Activated CD8-positive, alpha-beta memory T cell treated with anti-CD3 and anti-CD28 coated beads for 48 hours (primary cell): ENCODE measurements around the gene ELOVL6.
"Not testable (repeated sequence)": the region's sequence is repeated elsewhere in the genome, so short reads cannot be mapped to it uniquely, and the experiment has no call there.

Source experiments
- DNase-seq, 3 experiments: peaks; one replicate each; pipeline ENCODE4 v3.0.0-alpha.2; 2020; ENCODE audit warnings: low read depth in 2 of 3, low spot score in 2 of 3

Gene ELOVL6

DNA sequence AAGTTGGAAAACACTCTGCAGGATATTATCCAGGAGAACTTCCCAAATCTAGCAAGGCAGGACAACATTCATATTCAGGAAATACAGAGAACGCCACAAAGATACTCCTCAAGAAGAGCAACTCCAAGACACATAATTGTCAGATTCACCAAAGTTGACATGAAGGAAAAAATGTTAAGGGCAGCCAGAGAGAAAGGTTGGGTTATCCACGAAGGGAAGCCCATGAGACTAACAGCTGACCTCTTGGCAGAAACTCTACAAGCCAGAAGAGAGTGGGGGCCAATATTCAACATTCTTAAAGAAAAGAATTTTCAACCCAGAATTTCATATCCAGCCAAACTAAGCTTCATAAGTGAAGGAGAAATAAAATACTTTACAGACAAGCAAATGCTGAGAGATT lies 120.3 kb downstream of the ELOVL6 start:
- DNase-seq = not testable (repeated sequence)

DNA sequence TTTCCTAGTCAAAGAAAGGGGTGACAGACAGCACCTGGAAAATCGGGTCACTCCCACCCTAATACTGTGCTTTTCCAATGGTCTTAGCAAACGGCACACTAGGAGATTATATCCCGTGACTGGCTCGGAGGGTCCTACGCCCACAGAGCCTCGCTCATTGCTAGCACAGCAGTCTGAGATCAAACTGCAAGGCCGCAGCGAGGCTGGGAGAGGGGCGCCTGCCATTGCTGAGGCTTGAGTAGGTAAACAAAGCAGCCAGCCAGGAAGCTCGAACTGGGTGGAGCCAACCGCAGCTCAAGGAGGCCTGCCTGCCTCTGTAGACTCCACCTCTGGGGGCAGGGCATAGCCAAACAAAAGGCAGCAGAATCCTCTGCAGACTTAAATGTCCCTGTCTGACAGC lies 121.6 kb downstream of the ELOVL6 start:
- DNase-seq = not testable (repeated sequence)

DNA sequence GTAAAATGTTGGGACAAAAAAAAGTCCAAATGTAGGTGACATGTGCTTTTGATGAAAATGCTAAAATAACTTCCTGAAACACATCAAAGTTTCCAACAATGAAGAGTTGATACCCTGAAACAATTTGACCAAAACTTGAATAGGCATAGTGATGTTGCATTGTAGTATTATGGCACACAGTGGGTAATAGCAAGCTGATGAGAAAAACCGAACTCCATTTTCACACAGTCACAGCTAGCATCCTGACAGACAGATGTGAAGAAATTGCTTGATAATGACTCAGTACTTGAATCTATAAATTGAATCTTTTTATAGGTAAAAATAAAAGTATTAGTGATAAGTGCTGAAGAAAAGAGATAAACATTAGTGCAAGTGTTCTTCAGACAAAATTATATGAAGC lies 122.5 kb downstream of the ELOVL6 start:
- DNase-seq = no peak

DNA sequence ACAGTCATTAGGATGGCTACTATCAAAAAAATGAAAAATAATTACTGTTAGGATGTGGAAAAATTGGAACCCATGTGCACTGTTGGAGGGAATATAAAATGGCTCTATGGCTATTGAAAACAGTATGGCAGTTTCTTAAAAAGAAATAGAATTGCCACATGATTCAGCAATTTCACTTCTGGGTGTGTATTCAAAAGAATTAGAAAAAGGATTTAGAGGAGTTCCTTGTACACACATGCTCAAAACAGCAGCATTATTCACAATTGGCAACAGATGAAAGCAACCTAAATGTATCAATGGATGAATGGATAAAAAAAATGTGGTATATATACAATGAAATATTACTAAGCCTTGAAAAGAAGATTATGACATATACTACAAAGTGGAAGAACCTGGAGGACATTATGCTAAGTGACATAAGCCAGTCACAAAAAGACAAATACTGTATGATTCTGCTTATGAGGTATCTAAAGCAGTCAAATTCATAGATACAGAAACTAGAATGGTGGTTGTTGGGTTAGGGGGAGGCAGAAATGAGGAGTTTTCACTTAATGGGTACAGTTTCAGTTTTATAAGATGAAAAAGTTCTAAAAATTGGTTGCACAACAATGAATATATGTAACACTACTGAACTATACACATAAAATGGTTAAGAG lies 123.2 kb downstream of the ELOVL6 start:
- DNase-seq = no peak

DNA sequence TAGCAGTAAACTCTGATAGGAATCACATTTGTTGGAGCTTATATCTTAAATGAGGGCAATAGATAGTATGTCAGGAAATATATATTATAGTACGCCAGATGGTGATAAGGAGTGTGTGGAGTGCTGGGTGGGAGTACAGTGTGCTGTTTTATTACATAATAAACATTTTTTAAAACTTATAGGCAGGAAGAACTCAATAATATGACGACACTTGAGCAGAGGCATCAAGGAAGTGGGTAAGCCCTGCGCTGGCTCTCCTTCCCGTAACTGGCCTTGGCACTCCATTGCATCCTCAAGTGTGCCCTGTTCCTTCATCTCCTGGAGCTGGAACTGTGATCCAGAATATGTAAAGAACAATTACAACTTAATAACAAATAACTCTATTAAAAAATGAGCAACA lies 123.8 kb downstream of the ELOVL6 start:
- no peak for DNase-seq

DNA sequence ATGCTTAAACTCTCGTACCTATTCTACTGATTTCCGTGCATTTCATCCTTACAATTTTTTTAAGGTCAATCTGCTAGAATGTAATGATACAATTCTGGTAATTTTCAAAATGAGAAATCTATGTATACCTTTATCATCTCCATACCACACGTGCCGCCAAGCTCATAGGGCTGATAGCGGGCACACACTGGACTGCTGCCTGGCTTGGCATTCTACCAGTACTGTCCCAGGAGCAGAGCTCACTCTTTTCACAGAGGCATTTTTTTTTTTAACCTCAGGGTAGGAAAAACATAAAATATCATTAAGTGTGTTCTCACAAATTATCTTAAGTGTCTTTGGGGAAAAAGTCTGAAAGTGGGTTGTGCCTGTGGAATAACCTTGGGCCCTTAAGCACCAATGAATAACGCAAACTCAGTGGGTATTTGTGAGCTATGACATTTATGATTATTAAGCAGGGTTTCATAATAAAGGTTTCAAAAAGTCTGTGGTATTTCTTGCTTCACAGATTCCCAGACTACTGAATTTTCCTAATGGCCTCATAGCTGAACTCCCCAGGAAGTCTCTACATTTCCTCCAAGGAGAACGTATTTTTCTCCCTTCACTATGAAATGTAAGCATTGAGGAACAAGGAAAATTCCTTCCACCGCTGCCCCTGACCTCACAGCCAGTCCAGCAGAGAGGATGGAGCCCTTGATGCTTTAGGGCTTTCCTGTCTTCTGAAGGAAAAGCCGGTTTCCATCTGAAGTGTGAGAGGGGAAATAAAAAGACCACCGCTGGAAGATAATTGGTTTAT lies 125.2 kb downstream of the ELOVL6 start:
- DNase-seq = no peak

DNA sequence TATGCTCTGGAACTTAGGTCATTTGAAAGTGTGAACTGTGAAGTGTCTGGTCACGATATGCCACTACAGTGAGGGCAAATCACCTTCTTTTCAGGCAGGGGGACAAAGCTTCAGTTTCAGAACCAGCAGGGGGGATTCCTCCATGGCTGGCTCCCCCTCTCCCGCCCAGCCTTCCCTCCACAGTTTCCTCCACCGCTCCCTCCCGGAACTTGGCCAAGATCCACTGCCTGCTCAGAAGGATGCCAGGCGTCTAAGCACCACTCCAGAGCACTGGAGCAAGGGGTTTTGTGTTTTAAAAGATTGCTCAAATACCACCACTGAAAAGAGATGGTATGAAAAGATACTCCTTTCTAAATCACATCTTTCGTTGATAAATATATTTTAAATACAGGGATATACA lies 126.9 kb downstream of the ELOVL6 start:
- no peak for DNase-seq

DNA sequence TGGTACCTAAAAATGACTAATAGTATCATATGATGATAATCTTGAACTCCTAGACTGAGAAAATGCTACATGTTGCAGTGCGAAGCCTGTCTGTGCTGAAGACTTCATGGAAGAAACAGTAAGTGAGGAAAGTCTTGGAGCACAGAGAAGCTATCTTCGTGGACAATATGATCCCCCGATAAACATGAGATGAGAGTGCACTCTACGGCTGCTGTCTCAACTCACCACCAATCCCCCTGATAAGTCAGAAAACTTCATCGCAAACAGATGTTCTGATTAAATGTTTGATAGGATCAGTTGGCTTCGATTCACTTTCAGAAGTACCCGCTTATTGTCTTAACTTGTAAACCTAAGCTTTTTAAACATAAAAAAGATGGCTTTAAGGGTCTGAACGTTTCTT lies 130.2 kb downstream of the ELOVL6 start:
- DNase-seq = no peak

DNA sequence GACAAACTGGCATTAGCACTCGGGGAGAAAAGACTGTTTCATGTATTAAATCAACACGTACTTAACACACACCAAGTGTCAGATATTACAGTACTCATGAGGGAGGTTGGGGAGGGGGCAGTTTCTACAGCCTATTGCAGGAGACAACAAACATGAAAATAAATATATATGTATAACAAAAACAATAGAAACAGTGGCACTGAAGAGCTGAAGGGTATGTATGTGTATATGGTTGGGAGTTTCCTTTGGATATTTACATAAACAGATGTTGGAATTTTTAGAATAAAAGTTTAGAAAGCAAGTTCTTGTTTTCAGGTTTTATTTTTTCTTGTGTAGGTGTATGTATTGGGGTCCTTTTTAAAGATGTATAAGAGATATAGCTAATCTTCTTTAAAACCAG lies 133.5 kb downstream of the ELOVL6 start:
- DNase-seq = no peak

DNA sequence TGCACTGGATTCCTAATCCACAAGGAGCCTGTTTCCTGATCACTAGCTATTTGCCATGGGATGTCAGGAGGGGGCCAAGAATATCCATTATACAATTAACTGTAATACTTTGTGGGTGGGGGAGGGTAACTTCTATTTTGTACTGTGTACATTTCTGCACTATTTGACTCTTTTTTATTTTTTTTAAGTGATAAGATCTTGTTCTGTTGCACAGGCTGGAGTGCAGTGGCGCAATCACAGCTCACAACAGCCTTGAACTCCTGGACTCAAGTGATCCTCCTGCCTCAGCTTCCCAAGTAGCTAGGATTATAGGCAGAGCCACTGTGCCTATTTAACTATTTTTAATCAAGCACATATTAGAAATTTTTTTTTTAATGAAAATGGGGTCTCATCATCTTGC lies 134.1 kb downstream of the ELOVL6 start:
- DNase-seq = no peak

DNA sequence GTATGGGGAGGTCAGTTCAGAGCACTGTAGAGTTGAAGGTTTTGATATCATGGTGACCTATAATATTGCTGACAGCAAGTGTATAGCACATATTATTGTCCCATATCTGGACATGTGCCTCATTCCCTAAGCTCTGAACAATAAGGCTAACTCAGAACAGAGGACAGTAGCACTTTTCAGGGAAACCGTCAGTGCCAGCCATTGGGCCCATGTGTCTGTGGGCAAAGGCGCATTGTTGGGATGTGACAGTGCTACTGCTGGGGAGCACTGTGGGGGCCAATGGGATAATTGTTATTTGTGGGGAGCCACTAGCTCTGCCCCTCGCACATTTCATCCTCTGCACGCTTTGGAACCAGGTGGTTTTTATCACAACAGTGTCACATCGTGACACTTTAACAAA lies 136.2 kb downstream of the ELOVL6 start:
- DNase-seq = no peak

DNA sequence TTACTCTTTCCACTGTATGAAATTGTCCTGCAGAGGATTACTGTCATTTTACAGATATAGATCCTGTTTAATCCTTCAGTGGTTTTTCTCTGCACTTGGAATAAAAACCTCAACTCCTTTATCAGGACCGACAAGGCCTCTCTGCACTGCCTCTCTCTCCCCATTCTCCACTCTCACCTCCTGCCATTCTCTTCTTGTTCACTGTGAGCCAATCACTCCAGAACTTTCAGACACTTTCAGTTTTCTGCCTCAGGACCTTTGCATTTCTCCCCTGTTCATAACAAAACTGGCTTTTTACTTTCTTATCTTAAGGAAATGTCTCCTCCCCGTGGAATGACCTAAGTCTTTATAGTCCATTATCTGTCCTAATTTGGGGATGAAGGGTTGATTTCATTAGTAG lies 137.3 kb downstream of the ELOVL6 start:
- no peak for DNase-seq

DNA sequence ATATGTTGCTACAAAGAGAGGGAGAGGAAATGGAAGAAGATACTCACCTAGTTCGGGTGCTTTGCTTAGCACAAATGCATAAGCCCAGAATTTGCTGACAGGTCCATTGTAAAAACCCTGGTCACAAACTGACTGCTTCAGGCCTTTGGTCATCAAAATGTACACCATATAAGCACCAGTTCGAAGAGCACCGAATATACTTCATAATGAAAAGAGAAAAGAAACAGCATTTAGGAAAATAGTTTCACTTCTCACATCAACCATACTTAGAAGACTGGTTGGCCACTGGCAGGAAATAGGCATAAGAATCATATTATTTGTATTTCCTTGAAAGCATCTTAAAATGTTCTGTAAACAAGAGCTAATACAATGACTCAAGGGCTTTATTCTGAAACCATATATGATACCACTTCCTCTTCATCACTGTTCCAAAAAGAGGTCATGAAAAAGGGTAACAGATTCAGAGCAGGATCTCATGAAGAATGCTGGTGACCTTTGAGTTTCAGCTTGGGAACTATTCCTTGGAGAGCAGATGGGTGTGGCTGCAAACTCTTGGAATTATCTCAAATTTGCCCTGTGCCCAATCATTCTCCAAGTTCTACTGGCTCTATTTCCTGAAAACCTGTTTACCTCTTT lies 138.7 kb downstream of the ELOVL6 start:
- DNase-seq = no peak

DNA sequence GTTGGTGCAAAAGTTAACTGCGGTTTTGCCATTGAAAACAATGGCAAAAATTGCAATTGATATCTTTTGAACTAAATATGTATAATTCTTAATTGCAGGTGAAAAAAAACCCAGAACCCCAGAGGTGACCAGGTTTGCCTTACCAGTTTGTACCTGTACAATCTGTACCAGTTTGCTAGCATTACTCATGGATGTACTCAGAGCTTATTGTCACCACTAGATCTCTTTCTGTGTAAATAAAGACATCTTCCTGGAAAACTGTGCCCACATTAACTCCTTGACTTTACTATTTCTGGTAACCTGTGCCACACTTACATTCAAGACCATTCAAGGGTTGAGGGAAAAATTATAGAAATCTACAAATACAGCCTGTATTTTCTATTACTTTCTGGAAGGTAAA lies 139.7 kb downstream of the ELOVL6 start:
- no peak for DNase-seq

DNA sequence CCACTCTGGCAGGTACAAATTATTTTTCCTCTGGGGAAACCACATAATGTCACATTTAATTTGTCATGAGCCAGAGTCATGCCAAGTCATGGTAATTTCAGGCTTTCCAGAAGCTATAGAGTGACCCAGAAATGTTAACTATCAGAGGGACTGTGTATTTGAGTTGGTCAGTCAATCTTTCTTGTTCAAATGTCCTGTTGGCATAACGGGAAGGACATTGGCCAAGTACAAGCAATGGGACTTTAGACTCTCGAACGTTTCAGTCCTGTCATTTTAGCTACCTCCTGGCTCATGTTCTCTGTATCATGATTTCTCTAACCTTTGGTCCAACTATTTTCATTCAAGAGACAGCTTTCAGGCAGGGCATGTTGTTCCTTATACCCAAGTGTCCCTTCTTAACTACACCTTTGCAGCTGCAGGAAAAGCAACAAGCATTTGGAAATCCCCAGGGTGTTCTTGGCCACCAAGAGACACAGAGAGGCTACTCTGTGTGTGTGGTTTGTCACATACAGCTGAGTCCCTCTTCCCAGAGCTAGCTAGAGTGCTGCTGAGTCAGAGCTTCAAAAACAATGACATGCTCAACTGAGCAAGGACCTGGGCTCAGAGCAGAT lies 143.2 kb downstream of the ELOVL6 start:
- DNase-seq = no peak

DNA sequence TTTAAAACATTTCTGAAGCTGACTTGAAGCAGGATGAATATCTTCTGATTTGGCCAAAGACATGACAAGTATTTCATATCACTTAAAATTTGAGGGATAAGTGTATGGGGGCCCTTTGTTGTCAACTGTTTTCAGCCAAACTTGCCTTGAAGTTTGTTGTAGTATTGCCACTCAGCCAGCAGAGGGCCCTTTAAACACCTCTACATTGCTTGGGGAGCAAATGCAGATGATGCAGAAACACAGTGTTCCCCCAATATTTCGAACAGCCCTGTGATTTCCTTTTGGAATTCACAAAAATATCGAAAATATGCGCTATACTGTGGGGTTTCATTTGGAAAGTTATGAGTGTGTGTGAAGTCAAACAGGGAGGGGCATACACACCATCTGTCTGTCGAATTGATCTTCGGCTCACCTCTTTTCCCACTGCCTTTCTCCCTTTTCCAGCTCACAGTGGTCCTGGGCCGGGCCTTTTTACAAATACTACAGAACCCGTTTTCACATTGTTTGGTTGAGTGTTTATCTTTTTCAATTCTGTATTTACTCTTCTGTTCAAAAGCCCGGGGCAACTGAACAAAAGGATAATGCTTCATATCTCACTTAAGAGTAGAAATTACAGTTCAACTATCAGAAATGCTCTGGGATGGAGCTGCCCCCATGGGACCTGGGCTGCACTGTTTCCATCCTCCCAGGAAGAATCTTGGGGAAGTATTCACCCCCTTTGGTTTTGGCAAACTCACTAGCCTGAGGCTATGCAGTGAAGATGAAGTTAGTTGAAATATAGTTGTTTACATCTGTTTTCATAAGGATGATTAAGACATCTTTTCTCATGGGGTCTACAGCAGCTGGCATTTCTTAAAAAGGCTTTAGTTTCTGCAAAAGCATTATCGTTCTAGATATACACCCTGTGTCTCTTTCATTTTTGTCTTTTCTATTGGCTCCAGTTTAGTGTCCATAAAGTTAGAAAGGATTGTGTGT lies 148.2 kb downstream of the ELOVL6 start:
- no peak for DNase-seq

DNA sequence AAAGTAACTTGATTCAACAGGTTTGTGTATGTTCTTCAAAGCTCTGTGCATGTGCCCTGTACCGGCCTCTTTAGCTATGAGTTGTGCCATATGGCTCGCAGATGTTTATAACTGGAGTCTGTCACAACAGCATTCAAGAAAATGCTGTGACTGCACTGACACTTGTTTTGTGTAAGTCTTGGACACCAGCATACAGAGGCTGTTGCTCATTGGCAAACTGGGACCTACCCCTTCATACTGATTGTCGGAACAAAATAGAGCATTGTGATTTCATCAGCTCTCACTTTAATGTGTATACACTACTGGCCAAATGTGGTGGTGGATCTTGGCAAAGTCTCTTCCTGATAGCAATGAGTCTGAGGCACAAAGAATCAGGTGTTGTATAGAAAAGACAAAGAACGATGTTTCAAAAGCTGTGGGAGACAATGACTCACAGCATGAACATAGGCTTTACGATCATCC lies 151.8 kb downstream of the ELOVL6 start:
- DNase-seq = no peak

DNA sequence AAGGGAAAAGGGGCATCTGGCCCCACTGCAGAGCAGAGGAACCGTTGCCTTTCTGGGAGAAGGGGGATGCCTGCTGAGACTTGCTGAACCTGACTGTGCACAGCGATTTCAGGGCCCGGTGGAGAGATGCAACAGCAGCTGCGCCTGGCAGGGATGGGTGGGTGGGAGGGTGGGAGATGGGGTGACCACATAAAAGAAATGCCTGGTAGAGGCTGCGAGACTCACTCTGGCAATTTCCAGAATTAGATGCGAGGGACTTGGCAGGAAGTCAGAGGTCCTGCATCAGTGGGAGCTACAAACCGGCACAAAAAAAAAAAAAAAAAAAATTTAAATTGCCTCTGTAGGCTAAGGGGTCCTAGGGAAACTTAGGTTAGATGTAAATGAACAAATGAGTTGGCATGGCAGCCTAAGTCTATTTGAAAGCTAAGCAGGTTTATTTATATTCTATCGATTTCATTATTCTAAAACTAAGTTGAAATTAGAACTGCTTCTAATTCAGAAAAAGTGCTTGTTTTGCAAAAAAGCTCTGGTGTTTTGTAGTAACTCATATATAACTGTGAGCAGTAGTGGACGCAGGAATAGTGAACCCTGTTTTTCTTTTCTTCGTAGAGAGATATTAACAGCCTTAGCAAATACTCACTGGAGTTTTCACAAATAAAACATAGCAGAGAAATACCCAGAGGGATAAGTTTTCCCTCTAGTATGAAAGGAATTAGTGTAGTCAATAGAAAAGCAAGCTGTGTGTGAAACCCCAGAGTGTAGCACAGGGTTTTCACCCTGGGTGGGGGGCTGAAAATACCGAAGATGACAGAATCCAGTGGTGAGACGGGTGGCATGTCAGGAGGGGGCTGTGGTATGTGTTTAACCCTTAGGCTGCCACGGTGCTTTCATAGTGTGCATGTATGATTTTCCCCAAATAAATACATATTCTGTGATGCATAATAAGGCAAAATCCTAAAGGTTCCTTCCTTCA lies 155.6 kb downstream of the ELOVL6 start:
- DNase-seq = no peak

DNA sequence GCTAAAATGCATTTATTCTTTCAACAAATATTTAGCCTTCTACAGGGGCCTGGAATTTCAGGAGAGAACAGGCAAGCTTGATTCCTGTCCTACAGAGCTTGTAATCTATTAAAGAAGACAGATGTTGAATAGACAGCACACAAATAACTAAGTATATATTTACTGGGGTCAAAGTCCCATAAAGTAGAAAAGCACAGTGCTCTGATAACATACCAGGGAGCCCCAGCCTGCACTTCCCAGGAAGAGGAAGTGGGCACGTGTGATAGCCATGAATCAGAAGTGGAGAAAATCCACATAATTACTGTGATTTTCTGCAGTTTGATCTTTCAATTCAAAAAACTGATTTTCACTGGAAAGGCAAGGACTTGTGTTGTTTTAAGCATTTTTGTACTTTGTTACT lies 156.7 kb downstream of the ELOVL6 start:
- no peak for DNase-seq

DNA sequence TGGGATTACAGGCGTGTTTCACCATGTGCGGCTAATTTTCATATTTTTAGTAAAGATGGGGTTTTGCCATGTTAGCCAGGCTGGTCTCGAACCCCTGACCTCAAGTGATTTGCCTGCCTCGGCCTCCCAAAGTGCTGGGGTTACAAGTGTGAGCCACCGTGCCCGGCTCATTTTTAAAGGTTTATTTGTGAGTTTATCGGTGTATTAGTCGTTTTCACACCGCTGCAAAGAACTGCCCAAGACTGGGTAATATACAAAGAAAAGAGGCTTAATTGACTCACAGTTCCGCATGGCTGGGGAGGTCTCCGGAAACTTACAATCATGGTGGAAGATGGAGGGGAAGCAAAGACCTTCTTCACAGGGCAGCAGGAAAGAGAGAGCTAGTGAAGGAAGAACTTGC lies 159.3 kb downstream of the ELOVL6 start:
- DNase-seq = not testable (repeated sequence)
